Stimulated activated naive CD8-positive, alpha-beta T cell treated with anti-CD3 and anti-CD28 coated beads, Interleukin-15, amount 100 ng/mL, for 72 hours (primary cell): ENCODE data around the gene UNC119.
A peak's percentile ranks its signal among the peaks of the same experiment; 100 is the strongest.

Source experiments
- ATAC-seq: fragments of 150-1000 bp; cut with Tn5 transposase; 2 replicates; pipeline ENCODE4 v1.10.0; 2021; ENCODE audit warnings: mild to moderate bottlenecking, moderate library complexity
- DNase-seq, 2 donors: peaks; one replicate each; pipeline ENCODE4 v3.0.0; 2021 to 2022
- H3K27ac Mint-ChIP-seq, 2 donors: one replicate each; pipeline ENCODE4 v1.8.0; 2022; ENCODE audit warnings: mild to moderate bottlenecking in 2 of 2, mixed read lengths in 2 of 2, moderate library complexity in 2 of 2
- H3K27me3 Mint-ChIP-seq: one replicate; pipeline ENCODE4 v1.8.0; 2022; ENCODE audit warnings: mixed read lengths
- H3K4me1 Mint-ChIP-seq: one replicate; pipeline ENCODE4 v1.8.0; 2022; ENCODE audit warnings: mild to moderate bottlenecking, mixed read lengths
- H3K4me3 Mint-ChIP-seq, 2 donors: one replicate each; pipeline ENCODE4 v1.8.0; 2022; ENCODE audit warnings: mild to moderate bottlenecking in 2 of 2, mixed read lengths in 2 of 2, moderate library complexity in 1 of 2
- H3K9me3 Mint-ChIP-seq, 2 donors: one replicate each; pipeline ENCODE4 v1.8.0; 2022; ENCODE audit warnings: mixed read lengths in 2 of 2

UNC119 gene

GRCh38 chr17:28551421-28552175 lies 826 bp downstream of the UNC119 start:
- Mint-ChIP-seq H3K9me3 (no peaks in the 10 kb centered on the region), H3K27ac (peak overlapping the region; percentile 89 to 97), H3K27me3 (no peaks in the 10 kb centered on the region), H3K4me1 (peaks cover 66% of the 10 kb centered on the region), H3K4me3 (peak overlapping the region; percentile 86 to 96)
- ATAC-seq (no peak), DNase-seq (no peak)

- no peak for DNase-seq
- no peak overlapping the region for H3K27ac Mint-ChIP-seq
- no peak for ATAC-seq
- H3K4me3 Mint-ChIP-seq: peak overlapping the region; percentile 86 to 96
- H3K4me1 Mint-ChIP-seq: peaks cover 66% of the 10 kb centered on the region
- no peaks in the 10 kb centered on the region for H3K27me3 Mint-ChIP-seq
- no peaks in the 10 kb centered on the region for H3K9me3 Mint-ChIP-seq
Observed at GRCh38 chr17:28550858-28551257, 1.6 kb downstream of the UNC119 start.

- DNase-seq: peak; percentile 60 to 82
- Mint-ChIP-seq H3K4me3 (peak overlapping the region; percentile 57 to 96), H3K9me3 (no peaks in the 10 kb centered on the region), H3K27me3 (no peaks in the 10 kb centered on the region), H3K4me1 (peaks cover 66% of the 10 kb centered on the region), H3K27ac (peak overlapping the region; percentile 88 to 92)
- ATAC-seq: peak; percentile 90
Observed at GRCh38 chr17:28549236-28550132, 2.9 kb downstream of the UNC119 start.

- no peak for ATAC-seq
- DNase-seq: no peak
- H3K4me1 Mint-ChIP-seq: peaks cover 60% of the 10 kb centered on the region
- H3K27ac Mint-ChIP-seq: peak overlapping the region; percentile 61 to 88
- peak overlapping the region; percentile 62 to 96 for H3K4me3 Mint-ChIP-seq
- H3K9me3 Mint-ChIP-seq: no peaks in the 10 kb centered on the region
- H3K27me3 Mint-ChIP-seq: no peaks in the 10 kb centered on the region
Observed at GRCh38 chr17:28548417-28549130, 3.9 kb downstream of the UNC119 start.

GRCh38 chr17:28547623-28548416 lies 4.6 kb downstream of the UNC119 start:
- peaks cover 53% of the 10 kb centered on the region for H3K4me1 Mint-ChIP-seq
- peak; percentile 36 for ATAC-seq
- no peaks in the 10 kb centered on the region for H3K9me3 Mint-ChIP-seq
- peak overlapping the region; percentile 62 to 96 for H3K4me3 Mint-ChIP-seq
- peak overlapping the region; percentile 29 to 66 for H3K27ac Mint-ChIP-seq
- H3K27me3 Mint-ChIP-seq: no peaks in the 10 kb centered on the region
- peak; percentile 75 to 80 for DNase-seq

- H3K27me3 Mint-ChIP-seq: no peaks in the 10 kb centered on the region
- ATAC-seq: no peak
- H3K4me3 Mint-ChIP-seq: peak overlapping the region in 1 of 2 donors; percentile 48
- H3K27ac Mint-ChIP-seq: no peak overlapping the region
- peaks cover 50% of the 10 kb centered on the region for H3K4me1 Mint-ChIP-seq
- DNase-seq: no peak
- no peaks in the 10 kb centered on the region for H3K9me3 Mint-ChIP-seq
Observed at GRCh38 chr17:28547096-28547622, 5.3 kb downstream of the UNC119 start.

GRCh38 chr17:28545787-28546415 lies 6.5 kb downstream of the UNC119 start:
- no peak for DNase-seq
- H3K27me3 Mint-ChIP-seq: no peaks in the 10 kb centered on the region
- ATAC-seq: no peak
- H3K9me3 Mint-ChIP-seq: no peaks in the 10 kb centered on the region
- H3K4me1 Mint-ChIP-seq: peaks cover 38% of the 10 kb centered on the region
- H3K27ac Mint-ChIP-seq: no peak overlapping the region
- no peak overlapping the region for H3K4me3 Mint-ChIP-seq

- H3K27me3 Mint-ChIP-seq: no peaks in the 10 kb centered on the region
- no peak for ATAC-seq
- no peak overlapping the region for H3K4me3 Mint-ChIP-seq
- DNase-seq: no peak
- no peaks in the 10 kb centered on the region for H3K9me3 Mint-ChIP-seq
- H3K27ac Mint-ChIP-seq: no peak overlapping the region
- H3K4me1 Mint-ChIP-seq: peaks cover 30% of the 10 kb centered on the region
Observed at GRCh38 chr17:28545141-28545503, 7.3 kb downstream of the UNC119 start.

- no peak overlapping the region for H3K27ac Mint-ChIP-seq
Observed at GRCh38 chr17:28544402-28545140, 7.9 kb downstream of the UNC119 start.

GRCh38 chr17:28541439-28541838 lies 11.0 kb downstream of the UNC119 start:
- no peak for ATAC-seq
- no peak overlapping the region for H3K27ac Mint-ChIP-seq
- no peaks in the 10 kb centered on the region for H3K4me1 Mint-ChIP-seq
- H3K4me3 Mint-ChIP-seq: no peak overlapping the region
- no peak for DNase-seq
- H3K9me3 Mint-ChIP-seq: no peaks in the 10 kb centered on the region
- H3K27me3 Mint-ChIP-seq: no peaks in the 10 kb centered on the region

More at GRCh38 chr17:28544402-28545140, 7.9 kb downstream of the UNC119 start:
- Mint-ChIP-seq H3K27me3 (no peaks in the 10 kb centered on the region), H3K4me3 (no peak overlapping the region), H3K4me1 (peaks cover 24% of the 10 kb centered on the region), H3K9me3 (no peaks in the 10 kb centered on the region)
- no peak for DNase-seq
- no peak for ATAC-seq

- no peak for DNase-seq
- no peak for ATAC-seq
- H3K27ac Mint-ChIP-seq: no peak overlapping the region
Observed at GRCh38 chr17:28540231-28540630, 12.2 kb downstream of the UNC119 start.

GRCh38 chr17:28538296-28538895 lies 14.0 kb downstream of the UNC119 start:
- no peaks in the 10 kb centered on the region for H3K9me3 Mint-ChIP-seq
- no peak overlapping the region for H3K27ac Mint-ChIP-seq
- ATAC-seq (no peak), DNase-seq (no peak)
- H3K27me3 Mint-ChIP-seq: no peaks in the 10 kb centered on the region
- H3K4me3 Mint-ChIP-seq: no peak overlapping the region
- no peaks in the 10 kb centered on the region for H3K4me1 Mint-ChIP-seq

More at GRCh38 chr17:28540231-28540630, 12.2 kb downstream of the UNC119 start:
- H3K9me3 Mint-ChIP-seq: no peaks in the 10 kb centered on the region
- H3K4me3 Mint-ChIP-seq: no peak overlapping the region
- H3K27me3 Mint-ChIP-seq: no peaks in the 10 kb centered on the region
- H3K4me1 Mint-ChIP-seq: no peaks in the 10 kb centered on the region

- Mint-ChIP-seq H3K4me3 (no peak overlapping the region), H3K4me1 (no peaks in the 10 kb centered on the region), H3K27ac (no peak overlapping the region), H3K9me3 (no peaks in the 10 kb centered on the region), H3K27me3 (no peaks in the 10 kb centered on the region)
- DNase-seq (no peak), ATAC-seq (peak; percentile 19)
Observed at GRCh38 chr17:28537219-28537610, 15.2 kb downstream of the UNC119 start.
